Thoracic aorta (tissue), 2 donors: ENCODE results near the gene TRHDE. TPM values are rescaled to one million over a fixed set of nuclear protein-coding genes. Genes with fewer than 3 reads are reported as not detected.

ENCODE experiments used
- ATAC-seq: fragments of 150-250 bp; one replicate; pipeline ENCODE4 v1.8.0; 2017; ENCODE audit warnings: low read depth; ENCODE audit not compliant: insufficient number of reproducible peaks, low FRiP score
- DNase-seq: peaks from one replicate; pipeline ENCODE4 v3.0.0-alpha.2; 2020; ENCODE audit warnings: low spot score
- H3K27ac ChIP-seq, 2 donors: fragments of 200-600 bp; sonication (generic); 1 replicate in 1 of 2; 2 replicates in 1 of 2; pipeline ENCODE4 v1.5.1; 2016; ENCODE audit warnings: mild to moderate bottlenecking in 2 of 2, moderate library complexity in 2 of 2
- H3K27me3 ChIP-seq: fragments of 200-600 bp; sonication (generic); replicated peaks from 2 replicates; pipeline ENCODE4 v1.6.0; 2016; ENCODE audit warnings: mild to moderate bottlenecking; ENCODE audit not compliant: insufficient read depth
- H3K36me3 ChIP-seq: fragments of 200-600 bp; sonication (generic); one replicate; pipeline ENCODE4 v1.5.1; 2016
- H3K4me1 ChIP-seq, 2 donors: fragments of 200-600 bp; sonication (generic); 1 replicate in 1 of 2; 2 replicates in 1 of 2; pipeline versions ENCODE4 v1.5.1 to v1.6.0; 2016; ENCODE audit warnings: low read depth in 2 of 2, mild to moderate bottlenecking in 1 of 2; ENCODE audit not compliant: control insufficient read depth in 1 of 2
- H3K4me3 ChIP-seq: fragments of 200-600 bp; sonication (generic); 2 replicates; pipeline ENCODE4 v1.5.1; 2016; ENCODE audit warnings: mild to moderate bottlenecking
- H3K9me3 ChIP-seq: fragments of 200-600 bp; sonication (generic); 2 replicates; pipeline ENCODE4 v1.5.1; 2016
- total RNA-seq, 2 donors: library from RNA; depleted of rRNA; stranded (reverse); fragments of >200 nt; gene quantifications; one replicate each; pipeline versions ENCODE4 v1.1.0 to v1.2.3, GENCODE V29; 2016
- TF ChIP-seq, protein P1 (sequence below): fragments of 200-600 bp; sonication (generic); IDR thresholded peaks from one replicate; pipeline ENCODE4 v1.5.1; 2019; ENCODE audit warnings: antibody characterized with exemption

TRHDE gene
- total RNA-seq, 2 donors from 2014 or later, result 3.5 to 3.7 TPM

DNA sequence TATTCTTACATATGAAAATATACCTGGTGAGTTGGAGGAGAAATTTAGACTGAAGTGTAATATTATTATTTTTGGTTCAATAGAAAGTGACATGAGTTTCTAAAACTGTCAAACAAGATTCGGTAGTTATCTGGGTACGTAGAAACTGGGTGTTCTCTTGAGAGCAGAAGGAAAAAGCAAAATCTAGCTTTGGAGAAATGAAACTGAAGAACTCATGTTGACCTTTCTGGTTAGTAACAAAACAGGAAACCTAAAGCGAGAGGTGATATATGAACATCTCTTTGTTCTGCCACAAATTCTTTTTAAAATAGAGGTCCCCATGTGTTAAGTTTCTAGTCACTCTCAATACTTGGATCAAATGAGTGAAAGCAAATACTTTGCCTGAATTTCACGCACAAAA, 401.7 kb downstream of the TRHDE start:
- TF ChIP-seq, protein P1, sequence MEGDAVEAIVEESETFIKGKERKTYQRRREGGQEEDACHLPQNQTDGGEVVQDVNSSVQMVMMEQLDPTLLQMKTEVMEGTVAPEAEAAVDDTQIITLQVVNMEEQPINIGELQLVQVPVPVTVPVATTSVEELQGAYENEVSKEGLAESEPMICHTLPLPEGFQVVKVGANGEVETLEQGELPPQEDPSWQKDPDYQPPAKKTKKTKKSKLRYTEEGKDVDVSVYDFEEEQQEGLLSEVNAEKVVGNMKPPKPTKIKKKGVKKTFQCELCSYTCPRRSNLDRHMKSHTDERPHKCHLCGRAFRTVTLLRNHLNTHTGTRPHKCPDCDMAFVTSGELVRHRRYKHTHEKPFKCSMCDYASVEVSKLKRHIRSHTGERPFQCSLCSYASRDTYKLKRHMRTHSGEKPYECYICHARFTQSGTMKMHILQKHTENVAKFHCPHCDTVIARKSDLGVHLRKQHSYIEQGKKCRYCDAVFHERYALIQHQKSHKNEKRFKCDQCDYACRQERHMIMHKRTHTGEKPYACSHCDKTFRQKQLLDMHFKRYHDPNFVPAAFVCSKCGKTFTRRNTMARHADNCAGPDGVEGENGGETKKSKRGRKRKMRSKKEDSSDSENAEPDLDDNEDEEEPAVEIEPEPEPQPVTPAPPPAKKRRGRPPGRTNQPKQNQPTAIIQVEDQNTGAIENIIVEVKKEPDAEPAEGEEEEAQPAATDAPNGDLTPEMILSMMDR, result no peak
- Histone ChIP-seq H3K9me3 (no peaks in the 10 kb centered on the region), H3K4me1 (no peaks in the 10 kb centered on the region), H3K36me3 (no peaks in the 10 kb centered on the region), H3K4me3 (no peak overlapping the region), H3K27me3 (no peaks in the 10 kb centered on the region), H3K27ac (no peak overlapping the region)
- no peak for ATAC-seq
- DNase-seq, result no peak

DNA sequence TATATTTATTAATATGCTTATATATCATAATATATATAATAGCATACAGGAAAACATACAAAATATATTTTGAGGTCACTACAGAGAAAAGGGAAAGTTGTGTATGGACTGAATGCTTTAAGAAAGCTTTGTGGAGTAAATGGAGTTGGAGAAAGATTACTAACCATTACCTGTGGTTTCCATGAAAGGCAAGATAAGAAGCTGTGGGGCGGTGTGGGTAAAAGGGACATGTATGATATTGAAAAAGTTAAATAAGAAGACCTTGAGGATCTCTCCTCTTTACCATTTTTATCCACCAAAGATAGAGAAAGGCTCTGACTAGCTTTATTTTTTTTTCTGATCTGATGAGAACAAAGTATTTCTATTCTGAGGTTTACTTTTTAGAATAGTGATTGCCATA, 404.4 kb downstream of the TRHDE start:
- Histone ChIP-seq H3K9me3 (no peaks in the 10 kb centered on the region), H3K36me3 (no peaks in the 10 kb centered on the region), H3K27me3 (no peaks in the 10 kb centered on the region), H3K27ac (no peak overlapping the region), H3K4me1 (no peaks in the 10 kb centered on the region), H3K4me3 (no peak overlapping the region)
- TF ChIP-seq, protein P1, result no peak
- ATAC-seq, result no peak
- no peak for DNase-seq

DNA sequence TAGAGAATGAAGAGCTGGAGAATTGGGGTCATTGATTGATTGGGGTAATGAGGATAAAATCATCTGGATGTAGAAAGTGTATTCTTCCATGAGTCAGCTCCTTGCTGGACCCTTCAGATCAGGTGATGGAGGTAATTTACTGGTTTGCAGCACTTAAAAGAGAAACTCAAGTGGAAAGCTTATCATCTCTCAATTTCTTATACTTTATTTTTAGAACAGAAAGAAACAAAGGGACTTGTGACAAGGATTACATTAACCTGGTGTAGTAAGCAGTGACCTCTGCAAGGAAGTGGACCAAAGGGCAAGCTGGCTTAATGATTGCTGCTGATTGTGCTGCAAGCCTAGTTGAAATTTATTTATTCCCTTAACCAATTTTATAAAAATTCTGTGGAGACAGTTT, 405.0 kb downstream of the TRHDE start:
- Histone ChIP-seq H3K4me1 (no peaks in the 10 kb centered on the region), H3K9me3 (no peaks in the 10 kb centered on the region), H3K27ac (no peak overlapping the region), H3K27me3 (no peaks in the 10 kb centered on the region), H3K4me3 (no peak overlapping the region), H3K36me3 (no peaks in the 10 kb centered on the region)
- ATAC-seq (no peak), DNase-seq (no peak)
- TF ChIP-seq, protein P1, result no peak

DNA sequence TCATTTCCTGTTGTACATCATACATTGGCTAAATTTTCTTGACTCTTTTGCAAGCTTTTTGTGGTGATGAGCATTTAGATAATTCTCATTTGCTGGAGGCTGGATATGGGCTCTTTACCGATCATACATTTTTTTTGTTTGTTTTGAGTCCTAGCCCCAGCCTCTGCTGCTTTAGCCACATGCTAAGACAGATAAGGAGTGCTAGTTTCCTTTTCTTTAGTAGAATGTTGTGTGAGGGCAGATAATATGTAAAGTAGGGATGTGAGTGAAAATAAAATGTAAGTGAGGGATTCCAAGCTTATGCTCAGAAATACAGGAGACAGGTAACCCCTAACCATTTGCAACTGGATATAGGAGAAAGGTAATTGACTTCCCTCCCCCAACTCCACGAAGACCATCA, 405.7 kb downstream of the TRHDE start:
- Histone ChIP-seq H3K27ac (no peak overlapping the region), H3K9me3 (no peaks in the 10 kb centered on the region), H3K27me3 (no peaks in the 10 kb centered on the region), H3K4me1 (no peaks in the 10 kb centered on the region), H3K4me3 (no peak overlapping the region), H3K36me3 (no peaks in the 10 kb centered on the region)
- DNase-seq (no peak), ATAC-seq (no peak)
- TF ChIP-seq, protein P1, result no peak

DNA sequence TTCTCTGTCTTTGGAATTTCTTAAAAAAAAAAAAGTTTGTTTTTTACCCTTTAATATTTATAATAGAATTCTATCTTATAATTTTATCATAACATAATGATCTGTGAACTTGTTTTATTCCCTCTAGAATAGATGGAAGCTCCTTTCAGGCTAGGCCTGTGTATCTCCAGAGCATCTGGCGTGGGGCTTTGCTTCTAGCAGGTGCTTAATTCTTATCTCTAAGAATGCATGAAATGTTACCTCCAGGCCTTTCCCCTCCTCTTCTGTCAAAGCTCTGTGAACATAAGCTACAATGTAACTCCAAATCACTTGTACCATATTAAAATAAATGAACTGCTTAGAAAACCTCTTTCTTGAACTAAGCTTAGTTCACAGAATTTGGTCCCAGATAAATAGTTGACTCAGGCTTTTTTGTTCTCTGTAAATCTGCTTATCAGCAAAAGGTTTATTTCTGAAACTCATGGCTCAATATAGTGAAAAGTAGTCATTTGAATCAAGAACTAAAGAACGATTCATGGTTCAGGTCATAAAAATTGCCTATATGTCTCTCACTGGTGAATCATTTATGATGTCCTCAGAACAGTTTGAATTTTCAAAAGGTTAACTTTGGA, 407.1 kb downstream of the TRHDE start:
- Histone ChIP-seq H3K27ac (no peak overlapping the region), H3K9me3 (no peaks in the 10 kb centered on the region), H3K4me3 (no peak overlapping the region), H3K4me1 (no peaks in the 10 kb centered on the region), H3K27me3 (no peaks in the 10 kb centered on the region), H3K36me3 (no peaks in the 10 kb centered on the region)
- ATAC-seq (no peak), DNase-seq (no peak)
- TF ChIP-seq, protein P1, result no peak
